ENCODE data around the gene STPG2.
"Not testable (repeated sequence)": the region's sequence is repeated elsewhere in the genome, so short reads cannot be mapped to it uniquely, and the experiment has no call there.

STPG2 gene

GRCh38 chr4:97646997-97647396 lies 496.3 kb downstream of the STPG2 start:
- Histone ChIP-seq H3K36me3 (no peaks in the 10 kb centered on the region), H3K4me3 (ENCODE audit: low read depth, low read length) (no peak overlapping the region), H3K9me3 (no peaks in the 10 kb centered on the region), H3K4me1 (peaks cover 11% of the 10 kb centered on the region), H3K27me3 (no peaks in the 10 kb centered on the region)
- peak; percentile 84 for DNase-seq
- no peak; the same call in 1 of the 2 replicates for TF ChIP-seq CTCF (IDR thresholded peaks at IDR 0.05; ENCODE audit: low read depth, low read length)

- no peak overlapping the region for H3K4me3 ChIP-seq (ENCODE audit: low read depth, low read length)
- peaks cover 11% of the 10 kb centered on the region for H3K4me1 ChIP-seq
- no peaks in the 10 kb centered on the region for H3K36me3 ChIP-seq
- H3K9me3 ChIP-seq, result no peaks in the 10 kb centered on the region
- TF ChIP-seq CTCF (IDR thresholded peaks at IDR 0.05; ENCODE audit: low read depth, low read length), result no peak
- H3K27me3 ChIP-seq, result no peaks in the 10 kb centered on the region
- DNase-seq, result no peak
Observed at GRCh38 chr4:97645071-97645821, 498.0 kb downstream of the STPG2 start.

GRCh38 chr4:97643179-97643578 lies 500.1 kb downstream of the STPG2 start:
- no peak for TF ChIP-seq CTCF (IDR thresholded peaks at IDR 0.05; ENCODE audit: low read depth, low read length)
- Histone ChIP-seq H3K27me3 (no peaks in the 10 kb centered on the region), H3K4me3 (ENCODE audit: low read depth, low read length) (no peak overlapping the region), H3K9me3 (no peaks in the 10 kb centered on the region), H3K4me1 (peaks cover 11% of the 10 kb centered on the region), H3K36me3 (no peaks in the 10 kb centered on the region)
- no peak for DNase-seq

GRCh38 chr4:97639961-97640360 lies 503.3 kb downstream of the STPG2 start:
- H3K27me3 ChIP-seq, result no peaks in the 10 kb centered on the region
- no peaks in the 10 kb centered on the region for H3K36me3 ChIP-seq
- no peak overlapping the region for H3K4me3 ChIP-seq (ENCODE audit: low read depth, low read length)
- DNase-seq, result no peak
- no peaks in the 10 kb centered on the region for H3K4me1 ChIP-seq
- no peak for TF ChIP-seq CTCF (IDR thresholded peaks at IDR 0.05; ENCODE audit: low read depth, low read length)
- H3K9me3 ChIP-seq, result no peaks in the 10 kb centered on the region

- H3K36me3 ChIP-seq; DNase-seq; H3K4me1 ChIP-seq; H3K4me3 ChIP-seq (ENCODE audit: low read depth, low read length); H3K9me3 ChIP-seq; H3K27me3 ChIP-seq: not testable (repeated sequence)
Observed at GRCh38 chr4:97633831-97634230, 509.4 kb downstream of the STPG2 start.

- no peaks in the 10 kb centered on the region for H3K36me3 ChIP-seq
- no peak for TF ChIP-seq CTCF (IDR thresholded peaks at IDR 0.05; ENCODE audit: low read depth, low read length)
- H3K4me1 ChIP-seq, result no peaks in the 10 kb centered on the region
- no peaks in the 10 kb centered on the region for H3K27me3 ChIP-seq
- H3K9me3 ChIP-seq, result no peaks in the 10 kb centered on the region
- DNase-seq, result no peak
- H3K4me3 ChIP-seq (ENCODE audit: low read depth, low read length), result no peak overlapping the region
Observed at GRCh38 chr4:97627750-97628149, 515.5 kb downstream of the STPG2 start.
